ENCODE results near the gene CASQ2. TPM values are rescaled to one million over a fixed set of nuclear protein-coding genes. Genes with fewer than 3 reads are reported as not detected.
A peak's percentile ranks its signal among the peaks of the same experiment; 100 is the strongest.

CASQ2 gene
- total RNA-seq, 1 experiment from 2014 or later, result not detected

GRCh38 chr1:115771847-115772457, 3.4 kb upstream of the CASQ2 start:
- CTCF ChIA-PET, result interaction anchor here (0.7 to 4.1 kb wide), 16 partner anchors 10 to 727 kb away, joined by 3 to 33 read pairs (median 4); no protein-coding TSS in a partner anchor
- Histone ChIP-seq H3K9me3 (ENCODE audit: control insufficient read depth in 1 of 2, insufficient read depth in 1 of 2, low read depth in 1 of 2, low read length in 2 of 2) (no peaks in the 10 kb centered on the region), H2AFZ (ENCODE audit: low read depth, low read length, poor library complexity, severe bottlenecking) (peak overlapping the region; percentile 98), H3K9me2 (ENCODE audit: insufficient read depth) (no peaks in the 10 kb centered on the region), H3K4me3 (replicated peaks in 1 of 2; ENCODE audit: low read depth in 1 of 2, low read length in 2 of 2) (peak overlapping the region; percentile 12 to 29; a peak in 2 of 4 replicates), H3K79me2 (ENCODE audit: insufficient read depth, low read length) (no peaks in the 10 kb centered on the region), H3K4me1 (ENCODE audit: control insufficient read depth in 1 of 2, insufficient read depth in 2 of 2, low read length in 2 of 2) (peaks cover 5 to 13% of the 10 kb centered on the region in 2 experiments; a peak in 3 of 4 replicates), H3K27ac (ENCODE audit: low read depth, low read length) (peak overlapping the region; percentile 38; the same call in 1 of the 2 replicates), H3K9ac (ENCODE audit: low read length) (peak overlapping the region; percentile 35), H4K20me1 (ENCODE audit: insufficient read depth) (no peaks in the 10 kb centered on the region), H3K36me3 (ENCODE audit: control insufficient read depth in 1 of 2, insufficient read depth in 2 of 2, low read length in 2 of 2) (no peaks in the 10 kb centered on the region), H3K4me2 (ENCODE audit: low read length) (peak overlapping the region; percentile 67), H3K27me3 (ENCODE audit: insufficient read depth, low read length) (no peaks in the 10 kb centered on the region)
- RAD21 ChIA-PET (ENCODE audit: low non-redundant PET in 1 of 2, low total read pairs in 2 of 2, uncharacterized antibody in 2 of 2, unreplicated experiment in 2 of 2), result interaction anchor here (0.8 to 1.3 kb wide), 3 partner anchors 11 to 209 kb away, joined by 3 to 7 read pairs (median 4); no protein-coding TSS in a partner anchor
- BruUV-seq (replicated peaks), result no TSS peak
- peak; percentile 82 for DNase-seq (ENCODE audit: low read depth, low spot score)
- peak; percentile 96 for ATAC-seq
- intact Hi-C loops (cut with micrococcal nuclease), result loop anchor here (1.0 to 5.0 kb wide), 3 partner anchors 163 to 225 kb away; no protein-coding TSS in a partner anchor
- POLR2A ChIA-PET, result interaction anchor here (1.1 kb wide), 1 partner anchor 54 kb away, joined by 4 read pairs; no protein-coding TSS in a partner anchor
- TF ChIP-seq FOSL1 (IDR thresholded peaks at IDR 0.05; ENCODE audit: low read depth), result no peak
- TF ChIP-seq TCF7L2 (IDR thresholded peaks at IDR 0.05; ENCODE audit: borderline replicate concordance, extremely low read depth, insufficient read depth, insufficient read length), result no peak
- peak; percentile 92 for TF ChIP-seq RAD21 (IDR thresholded peaks at IDR 0.05; ENCODE audit: low read depth)
- no peak for TF ChIP-seq EZH2 (IDR thresholded peaks at IDR 0.05)
- no peak for TF ChIP-seq ATF3 (IDR thresholded peaks at IDR 0.05)
- no peak for TF ChIP-seq SRF (IDR thresholded peaks at IDR 0.05; ENCODE audit: low read depth)
- TF ChIP-seq, protein P1, sequence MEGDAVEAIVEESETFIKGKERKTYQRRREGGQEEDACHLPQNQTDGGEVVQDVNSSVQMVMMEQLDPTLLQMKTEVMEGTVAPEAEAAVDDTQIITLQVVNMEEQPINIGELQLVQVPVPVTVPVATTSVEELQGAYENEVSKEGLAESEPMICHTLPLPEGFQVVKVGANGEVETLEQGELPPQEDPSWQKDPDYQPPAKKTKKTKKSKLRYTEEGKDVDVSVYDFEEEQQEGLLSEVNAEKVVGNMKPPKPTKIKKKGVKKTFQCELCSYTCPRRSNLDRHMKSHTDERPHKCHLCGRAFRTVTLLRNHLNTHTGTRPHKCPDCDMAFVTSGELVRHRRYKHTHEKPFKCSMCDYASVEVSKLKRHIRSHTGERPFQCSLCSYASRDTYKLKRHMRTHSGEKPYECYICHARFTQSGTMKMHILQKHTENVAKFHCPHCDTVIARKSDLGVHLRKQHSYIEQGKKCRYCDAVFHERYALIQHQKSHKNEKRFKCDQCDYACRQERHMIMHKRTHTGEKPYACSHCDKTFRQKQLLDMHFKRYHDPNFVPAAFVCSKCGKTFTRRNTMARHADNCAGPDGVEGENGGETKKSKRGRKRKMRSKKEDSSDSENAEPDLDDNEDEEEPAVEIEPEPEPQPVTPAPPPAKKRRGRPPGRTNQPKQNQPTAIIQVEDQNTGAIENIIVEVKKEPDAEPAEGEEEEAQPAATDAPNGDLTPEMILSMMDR (IDR thresholded peaks at IDR 0.05 in 2 of 3, conservative IDR thresholded peaks at IDR 0.05 in 1 of 3; ENCODE audit: borderline replicate concordance in 1 of 3, insufficient read depth in 1 of 3, low read depth in 2 of 3, low read length in 2 of 3), result peak; percentile 74 to 80 (median 79)
- no peak for TF ChIP-seq POLR2A (IDR thresholded peaks at IDR 0.05; ENCODE audit: borderline replicate concordance, extremely low read depth, insufficient read depth, insufficient read length)
- TF ChIP-seq POLR2AphosphoS5 (IDR thresholded peaks at IDR 0.05; ENCODE audit: low read depth, low read length), result no peak
- no peak for TF ChIP-seq CBX3 (IDR thresholded peaks at IDR 0.05; ENCODE audit: low read depth)
- TF ChIP-seq, protein P2, sequence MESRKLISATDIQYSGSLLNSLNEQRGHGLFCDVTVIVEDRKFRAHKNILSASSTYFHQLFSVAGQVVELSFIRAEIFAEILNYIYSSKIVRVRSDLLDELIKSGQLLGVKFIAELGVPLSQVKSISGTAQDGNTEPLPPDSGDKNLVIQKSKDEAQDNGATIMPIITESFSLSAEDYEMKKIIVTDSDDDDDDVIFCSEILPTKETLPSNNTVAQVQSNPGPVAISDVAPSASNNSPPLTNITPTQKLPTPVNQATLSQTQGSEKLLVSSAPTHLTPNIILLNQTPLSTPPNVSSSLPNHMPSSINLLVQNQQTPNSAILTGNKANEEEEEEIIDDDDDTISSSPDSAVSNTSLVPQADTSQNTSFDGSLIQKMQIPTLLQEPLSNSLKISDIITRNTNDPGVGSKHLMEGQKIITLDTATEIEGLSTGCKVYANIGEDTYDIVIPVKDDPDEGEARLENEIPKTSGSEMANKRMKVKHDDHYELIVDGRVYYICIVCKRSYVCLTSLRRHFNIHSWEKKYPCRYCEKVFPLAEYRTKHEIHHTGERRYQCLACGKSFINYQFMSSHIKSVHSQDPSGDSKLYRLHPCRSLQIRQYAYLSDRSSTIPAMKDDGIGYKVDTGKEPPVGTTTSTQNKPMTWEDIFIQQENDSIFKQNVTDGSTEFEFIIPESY (IDR thresholded peaks at IDR 0.05; ENCODE audit: extremely low read depth, insufficient replicate concordance, low read length), result no peak
- TF ChIP-seq YY1 (IDR thresholded peaks at IDR 0.05; ENCODE audit: extremely low read depth, insufficient replicate concordance, low read depth, low read length), result peak; percentile 69
- TF ChIP-seq EZH2phosphoT487 (IDR thresholded peaks at IDR 0.05; ENCODE audit: borderline replicate concordance), result no peak
- TF ChIP-seq EGR1 (IDR thresholded peaks at IDR 0.05; ENCODE audit: low read depth), result peak; percentile 49; the same call in 1 of the 2 replicates
- TF ChIP-seq SIN3A (IDR thresholded peaks at IDR 0.05; ENCODE audit: low read depth), result no peak
- no peak for TF ChIP-seq ZFX (IDR thresholded peaks at IDR 0.05)
- TF ChIP-seq ELF1 (IDR thresholded peaks at IDR 0.05; ENCODE audit: borderline replicate concordance, low read depth), result no peak
- no peak for TF ChIP-seq ZNF274 (IDR thresholded peaks at IDR 0.05; ENCODE audit: low read depth, low read length)
- TF ChIP-seq SP1 (IDR thresholded peaks at IDR 0.05; ENCODE audit: low read depth), result no peak
- no peak for TF ChIP-seq CEBPB (IDR thresholded peaks at IDR 0.05; ENCODE audit: low read depth)
